GM21447 (cell line): ENCODE measurements around the gene SOBP.
"Not testable (repeated sequence)": the region's sequence is repeated elsewhere in the genome, so short reads cannot be mapped to it uniquely, and the experiment has no call there.

Experiments
- ATAC-seq: cut with Tn5 transposase; IDR thresholded peaks from one replicate; pipeline ENCODE4 v1.9.1; 2021; ENCODE audit not compliant: unreplicated experiment

SOBP gene

GRCh38 chr6:107520706-107521105 lies 30.8 kb downstream of the SOBP start:
- not testable (repeated sequence) for ATAC-seq

- no peak for ATAC-seq
Measured at GRCh38 chr6:107523054-107523791, 33.3 kb downstream of the SOBP start.

DNA sequence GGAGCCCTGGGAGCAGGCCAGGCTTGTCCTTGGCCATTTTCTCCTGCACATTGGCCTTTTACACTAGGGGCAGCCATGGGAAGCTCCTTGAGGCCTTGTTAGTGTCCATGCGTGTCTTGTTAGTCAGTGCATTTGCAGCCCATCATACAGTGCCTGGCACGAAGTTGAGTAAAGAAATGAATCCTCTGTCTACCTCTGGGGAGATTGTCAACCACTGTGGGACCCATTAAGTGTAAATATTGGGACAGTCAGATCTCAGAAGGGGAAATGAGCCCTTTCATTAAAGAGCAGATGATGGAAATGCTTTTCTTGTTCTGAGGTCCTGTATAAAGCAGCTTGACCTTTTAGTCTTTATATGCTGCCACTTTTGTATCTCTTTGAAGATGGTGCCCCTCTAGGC lies 33.9 kb downstream of the SOBP start:
- no peak for ATAC-seq

DNA sequence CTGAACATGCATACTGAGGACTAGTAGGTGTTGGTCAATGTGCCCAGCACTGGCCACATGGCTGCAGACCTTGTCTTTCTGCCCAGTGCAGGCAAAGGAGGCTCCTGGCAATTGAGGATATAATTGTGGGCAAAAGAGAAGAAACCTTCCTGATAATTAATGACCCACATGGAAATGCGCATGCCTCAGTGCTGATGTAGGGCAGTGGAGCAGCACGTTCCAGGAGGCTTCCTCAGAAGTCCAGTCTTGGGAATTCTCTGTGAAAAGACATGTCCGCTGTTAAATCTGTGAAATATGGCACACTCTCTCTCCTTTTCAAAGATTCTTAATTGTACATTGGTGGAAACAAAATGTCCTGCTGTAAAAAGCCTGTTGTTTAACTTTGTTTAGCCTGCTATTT lies 34.7 kb downstream of the SOBP start:
- no peak for ATAC-seq

DNA sequence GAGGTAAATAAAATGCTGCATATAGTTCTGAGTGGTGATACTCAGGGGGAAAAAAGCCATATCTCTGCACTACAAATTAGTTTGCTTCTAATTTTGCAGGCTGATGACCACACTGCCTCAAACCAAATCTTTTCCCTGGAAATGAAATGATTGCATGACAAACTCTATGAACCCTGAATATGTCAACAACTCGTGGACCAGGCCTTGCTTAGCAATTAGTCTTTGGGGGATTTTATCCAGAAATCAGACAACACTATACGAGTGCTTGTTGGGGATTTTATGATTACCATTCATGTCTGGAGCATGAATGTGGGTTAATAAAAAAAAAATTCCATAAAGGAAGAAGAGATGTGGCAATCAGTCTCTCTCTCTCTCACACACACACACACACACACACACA lies 42.0 kb downstream of the SOBP start:
- ATAC-seq: no peak

- no peak for ATAC-seq
Measured at GRCh38 chr6:107532706-107533105, 42.8 kb downstream of the SOBP start.

GRCh38 chr6:107533415-107534059 lies 43.6 kb downstream of the SOBP start:
- ATAC-seq: no peak

GRCh38 chr6:107534571-107535141 lies 44.7 kb downstream of the SOBP start:
- ATAC-seq: no peak

GRCh38 chr6:107535626-107536025 lies 45.7 kb downstream of the SOBP start:
- no peak for ATAC-seq

DNA sequence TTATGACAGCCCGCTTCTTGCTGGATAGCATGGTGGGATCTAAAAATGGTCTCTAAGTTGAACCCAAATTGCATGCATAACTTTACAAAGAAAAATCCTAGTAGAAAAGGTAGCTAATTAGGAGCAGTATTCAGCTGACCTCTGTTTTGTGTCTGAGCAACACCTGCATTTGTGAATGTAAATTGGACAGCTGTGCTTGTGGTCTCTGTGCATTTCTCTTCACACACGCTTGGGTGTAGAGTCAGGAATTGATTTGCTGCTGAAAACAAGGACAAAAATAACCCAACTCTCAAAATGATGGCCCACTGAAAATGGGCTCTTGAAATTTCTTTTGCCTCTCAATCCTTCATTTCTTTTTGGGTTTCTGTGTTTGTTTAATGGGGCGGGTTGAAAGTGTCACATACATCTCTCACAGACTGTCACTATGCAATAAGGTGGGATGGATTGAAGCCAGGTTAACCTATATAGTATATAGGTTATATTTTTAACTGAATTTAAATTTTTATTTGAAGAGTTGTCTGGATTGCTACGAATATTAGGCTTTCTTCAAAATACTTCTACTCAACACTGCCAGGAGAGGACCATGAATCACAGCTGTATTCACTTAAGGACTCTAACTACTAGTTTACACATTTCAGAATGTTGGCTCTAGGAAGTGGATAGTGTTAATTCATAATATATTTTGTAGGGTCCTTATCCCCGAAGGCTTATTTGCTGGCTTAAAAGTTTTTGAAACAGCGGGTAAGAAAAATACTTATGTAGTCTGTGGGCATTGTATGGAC lies 46.5 kb downstream of the SOBP start:
- no peak for ATAC-seq

DNA sequence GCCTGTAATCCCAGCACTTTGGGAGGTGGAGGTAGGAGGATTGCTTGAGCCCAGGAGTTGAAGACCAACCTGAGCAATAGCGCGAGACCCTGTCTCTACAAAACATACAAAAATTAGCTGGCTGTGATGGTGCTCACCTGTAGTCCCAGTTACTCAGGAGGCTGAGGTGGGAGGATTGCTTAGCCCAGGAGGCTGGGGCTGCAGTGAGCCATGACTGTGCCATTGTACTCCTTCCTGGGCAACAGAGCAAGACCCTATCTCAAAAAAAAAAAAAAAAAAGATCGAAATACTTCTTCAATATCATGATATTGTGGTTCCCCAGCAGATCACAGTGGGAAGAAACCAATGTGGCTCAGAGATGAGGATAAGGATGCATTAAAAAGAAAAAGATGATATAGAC lies 47.6 kb downstream of the SOBP start:
- no peak for ATAC-seq

DNA sequence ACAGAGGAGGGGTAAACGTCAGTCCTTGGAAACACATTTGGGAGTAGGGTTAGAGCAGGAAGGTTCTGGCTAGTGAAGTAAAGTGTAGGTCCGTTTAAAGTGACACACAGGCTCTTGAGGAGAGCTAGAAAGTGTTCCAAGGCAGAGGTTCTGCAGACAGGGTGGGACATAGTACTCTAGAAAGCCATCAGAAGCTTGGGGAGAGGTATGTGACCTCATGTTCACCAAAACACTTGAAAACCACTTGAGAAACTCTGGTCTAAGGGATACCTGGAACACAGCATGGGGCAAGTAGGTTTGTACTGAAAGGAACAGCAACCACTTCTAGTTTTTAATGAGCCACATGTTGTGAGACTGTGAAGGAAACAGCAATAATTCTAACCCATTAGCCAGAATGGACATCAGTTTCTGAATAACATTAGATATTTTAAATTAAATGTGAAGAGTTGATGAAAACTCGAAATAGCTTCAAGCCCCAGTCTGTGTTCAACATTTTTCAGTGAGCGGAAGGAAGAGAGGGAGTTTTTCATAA lies 49.0 kb downstream of the SOBP start:
- ATAC-seq: no peak

GRCh38 chr6:107539409-107539808 lies 49.5 kb downstream of the SOBP start:
- ATAC-seq: no peak

GRCh38 chr6:107539849-107540464 lies 50.0 kb downstream of the SOBP start:
- ATAC-seq: no peak

GRCh38 chr6:107540465-107540857 lies 50.5 kb downstream of the SOBP start:
- no peak for ATAC-seq

- ATAC-seq: no peak
Measured at GRCh38 chr6:107542192-107542668, 52.3 kb downstream of the SOBP start.

GRCh38 chr6:107543088-107543487 lies 53.2 kb downstream of the SOBP start:
- no peak for ATAC-seq

- no peak for ATAC-seq
Measured at GRCh38 chr6:107543567-107543966, 53.6 kb downstream of the SOBP start.

DNA sequence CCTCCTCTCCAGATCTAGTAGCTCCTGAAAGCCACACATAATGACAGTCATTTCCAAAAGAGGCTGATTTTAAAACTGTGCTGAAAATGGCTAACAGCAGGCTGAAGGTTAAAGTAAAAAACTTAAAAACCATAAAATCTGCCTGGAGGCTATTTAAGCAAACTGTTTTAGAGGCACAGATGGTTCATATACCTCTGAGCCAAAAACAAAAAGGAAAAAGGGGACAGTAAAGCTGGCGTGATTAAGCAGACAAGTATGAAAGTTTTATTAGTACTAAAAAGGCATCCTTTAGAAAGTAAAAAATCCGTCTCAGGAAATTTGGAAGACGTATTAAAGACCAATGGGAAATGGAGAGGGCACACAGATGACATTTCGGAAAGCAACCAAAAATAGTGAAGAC lies 55.8 kb downstream of the SOBP start:
- ATAC-seq: no peak

DNA sequence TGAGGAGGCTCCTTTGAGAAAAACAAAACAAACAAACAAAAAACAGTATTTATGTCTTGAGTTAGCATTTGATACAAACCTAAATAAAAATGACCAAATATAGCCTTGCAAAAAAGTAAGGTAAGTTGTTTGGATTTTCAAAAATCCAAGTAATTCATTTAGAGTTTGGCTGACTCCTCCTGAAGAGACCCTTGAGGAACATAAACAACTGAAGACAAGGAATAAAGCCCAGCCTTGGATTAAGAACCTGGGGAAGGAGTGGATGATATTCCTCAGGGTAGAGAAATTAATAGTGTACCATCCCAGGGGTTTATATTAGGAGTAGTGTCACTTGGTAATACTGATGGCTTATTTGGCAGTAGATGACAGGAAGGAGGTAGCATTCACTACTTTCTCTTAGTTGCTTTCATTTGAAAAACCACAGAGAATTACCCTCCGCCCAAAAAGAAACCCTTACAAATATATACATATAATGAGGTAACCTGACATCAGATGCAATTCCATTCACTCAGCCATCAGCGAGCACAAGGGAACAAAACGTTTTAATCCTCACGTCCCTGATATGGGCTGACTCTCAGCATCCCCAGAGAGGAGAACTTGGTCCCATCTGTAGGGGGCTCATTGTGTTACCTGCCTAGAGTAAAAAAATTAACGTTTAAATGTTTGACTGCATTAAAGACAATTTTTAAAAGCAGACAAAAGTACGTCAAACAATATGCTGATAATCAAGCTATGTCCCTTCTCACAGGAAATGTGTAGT lies 57.0 kb downstream of the SOBP start:
- ATAC-seq: no peak
